HL-60 (cell line): ENCODE measurements around the gene LYPLA2.
A peak's percentile ranks its signal among the peaks of the same experiment; 100 is the strongest.

Experiments
- DNase-seq, 2 experiments: peaks; one replicate each; pipeline ENCODE4 v3.0.0-alpha.2; 2010 to 2020; ENCODE audit warnings: low read depth in 1 of 2, low spot score in 1 of 2
- H3K27ac ChIP-seq: fragments of 250-450 bp; sonication (Bioruptor Pico); replicated peaks from 2 replicates; pipeline ENCODE4 v1.5.1; 2020; ENCODE audit warnings: mild to moderate bottlenecking, moderate library complexity
- H3K27me3 ChIP-seq: fragments of 250-450 bp; sonication (Bioruptor Pico); 2 replicates; pipeline ENCODE4 v1.5.1; 2021; ENCODE audit warnings: mild to moderate bottlenecking, moderate library complexity; ENCODE audit not compliant: insufficient read depth, poor library complexity, severe bottlenecking
- H3K4me3 ChIP-seq: replicated peaks from 2 replicates; pipeline ENCODE4 v1.5.1; 2011; ENCODE audit warnings: mild to moderate bottlenecking, control low read depth, low read length; ENCODE audit not compliant: insufficient read depth
- CTCF ChIP-seq: IDR thresholded peaks from one replicate; pipeline ENCODE4 v1.5.1; 2011; ENCODE audit warnings: low read length, control low read depth, inconsistent platforms; ENCODE audit not compliant: insufficient read depth
- GABPA ChIP-seq: IDR thresholded peaks from 2 replicates; pipeline ENCODE4 v1.6.1; 2012; ENCODE audit warnings: low read depth
- POLR2AphosphoS5 ChIP-seq: IDR thresholded peaks from 2 replicates; pipeline ENCODE4 v1.6.1; 2012; ENCODE audit warnings: low read depth
- REST ChIP-seq: IDR thresholded peaks from 2 replicates; pipeline ENCODE4 v1.6.1; 2012; ENCODE audit warnings: low read depth; ENCODE audit not compliant: insufficient replicate concordance
- SPI1 ChIP-seq: IDR thresholded peaks from 2 replicates; pipeline ENCODE4 v1.6.1; 2012; ENCODE audit warnings: low read depth, mild to moderate bottlenecking, borderline replicate concordance

LYPLA2 gene

GRCh38 chr1:23763041-23763577 lies 27.8 kb upstream of the LYPLA2 start:
- H3K27ac ChIP-seq, result no peak overlapping the region
- no peak for DNase-seq
- no peaks in the 10 kb centered on the region for H3K27me3 ChIP-seq
- no peak overlapping the region for H3K4me3 ChIP-seq
- TF ChIP-seq SPI1 (no peak), CTCF (no peak), POLR2AphosphoS5 (no peak; the same call in 1 of the 2 replicates), GABPA (no peak), REST (no peak)

- DNase-seq, result no peak
- Histone ChIP-seq H3K4me3 (no peak overlapping the region), H3K27me3 (no peaks in the 10 kb centered on the region), H3K27ac (no peak overlapping the region)
- no peak for TF ChIP-seq SPI1
- no peak for TF ChIP-seq POLR2AphosphoS5
- TF ChIP-seq GABPA, result no peak
- no peak for TF ChIP-seq REST
- no peak for TF ChIP-seq CTCF
These were observed 22.2 kb upstream of the LYPLA2 start for GRCh38 chr1:23768733-23769132.

- no peak overlapping the region for H3K4me3 ChIP-seq
- H3K27ac ChIP-seq, result no peak overlapping the region
- peak; percentile 55 to 89 for DNase-seq
- TF ChIP-seq GABPA, result no peak
- TF ChIP-seq REST, result no peak
- TF ChIP-seq SPI1, result no peak
- peak; percentile 91 for TF ChIP-seq CTCF
- H3K27me3 ChIP-seq, result no peaks in the 10 kb centered on the region
These were observed 18.7 kb upstream of the LYPLA2 start for GRCh38 chr1:23772049-23772853.
